ENCODE measurements around the gene KERA.
A peak's percentile ranks its signal among the peaks of the same experiment; 100 is the strongest.
"Not testable (repeated sequence)": the region's sequence is repeated elsewhere in the genome, so short reads cannot be mapped to it uniquely, and the experiment has no call there.

Gene KERA

DNA sequence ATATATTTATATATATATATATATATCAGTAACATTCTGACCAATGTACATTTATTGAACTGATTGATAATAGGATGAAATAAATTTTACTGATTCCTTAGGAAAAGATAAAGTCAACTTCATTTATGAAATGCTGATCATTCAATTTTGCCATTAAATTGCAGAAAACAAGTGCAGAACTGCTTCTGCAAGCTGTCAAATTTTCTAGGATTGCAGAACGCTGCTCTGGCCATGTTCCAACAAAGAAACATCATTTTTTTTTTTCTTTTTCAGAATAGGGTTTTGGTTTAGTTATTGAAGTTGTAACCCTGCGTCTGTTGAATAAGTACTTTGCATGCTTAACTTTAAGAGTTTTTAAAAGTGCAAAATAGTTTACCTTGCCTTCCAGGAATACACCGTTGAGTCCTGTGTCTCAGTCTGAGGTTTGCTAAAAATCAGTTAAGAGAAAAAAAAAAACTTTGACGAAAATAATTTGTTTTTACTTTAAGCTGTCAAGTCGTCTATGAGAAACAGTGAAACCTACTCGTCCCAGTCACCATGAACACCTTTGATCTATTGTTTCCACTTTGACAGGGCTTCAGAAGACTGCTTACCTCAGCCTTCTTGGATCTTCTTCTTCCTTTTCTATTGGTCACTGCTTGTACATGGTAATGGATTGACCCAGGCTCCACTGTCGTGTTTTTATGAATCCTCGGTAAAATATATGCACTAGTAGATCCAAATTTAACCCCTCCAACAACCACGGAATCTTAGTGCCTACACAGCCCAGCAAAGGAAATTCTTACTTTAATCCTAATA is at the start of gene KERA:
Gene KERA, minus strand, starts transcription at position 657 of the 798 bp plus-strand sequence. CDS start 1,743 bp downstream, outside the sequence.
- no peak for DNase-seq

- no peak for DNase-seq
These were observed 48.5 kb upstream of the KERA start for GRCh38 chr12:91106283-91106682.

DNA sequence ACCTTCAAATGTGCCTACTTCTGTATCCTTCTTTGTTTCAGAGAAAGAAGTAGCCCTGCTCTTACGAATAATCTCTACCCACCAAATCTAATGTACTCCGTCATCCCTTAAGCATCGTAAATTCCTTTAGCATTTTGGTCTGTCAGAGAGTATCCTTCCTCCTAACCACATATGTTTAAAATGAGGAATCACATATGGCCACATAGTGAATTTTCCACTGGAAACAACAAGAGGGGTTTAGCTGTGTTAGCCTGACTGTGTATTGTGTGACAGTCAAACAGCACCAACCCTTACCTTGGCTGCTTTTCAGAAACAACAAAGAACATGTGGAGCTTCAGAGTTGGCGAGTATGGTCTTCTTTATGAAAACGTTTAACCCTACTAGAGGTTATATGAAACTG is 48.0 kb upstream of the KERA start:
- no peak for DNase-seq

GRCh38 chr12:91104812-91105466 is 47.1 kb upstream of the KERA start:
- DNase-seq: no peak

DNA sequence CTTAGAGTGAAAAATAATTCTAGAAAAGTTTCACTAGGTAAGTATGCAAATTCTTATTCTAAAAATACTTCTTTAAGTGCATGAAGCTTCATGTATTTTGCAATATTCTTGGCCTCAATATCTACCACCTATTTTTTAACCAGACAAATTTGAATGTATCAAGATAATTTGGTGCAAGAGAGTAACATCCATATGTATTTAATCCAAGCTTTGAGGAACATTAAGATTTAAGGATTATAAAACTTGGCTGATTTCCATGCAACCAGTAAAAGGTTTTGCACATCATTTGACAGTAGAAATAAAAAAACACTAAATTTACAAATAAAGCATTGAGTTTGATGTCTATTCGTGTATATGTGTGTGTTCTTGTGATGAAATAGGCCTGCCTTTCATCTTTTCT is 45.8 kb upstream of the KERA start:
- DNase-seq: no peak

- DNase-seq: no peak
These were observed 45.3 kb upstream of the KERA start for GRCh38 chr12:91103101-91103500.

DNA sequence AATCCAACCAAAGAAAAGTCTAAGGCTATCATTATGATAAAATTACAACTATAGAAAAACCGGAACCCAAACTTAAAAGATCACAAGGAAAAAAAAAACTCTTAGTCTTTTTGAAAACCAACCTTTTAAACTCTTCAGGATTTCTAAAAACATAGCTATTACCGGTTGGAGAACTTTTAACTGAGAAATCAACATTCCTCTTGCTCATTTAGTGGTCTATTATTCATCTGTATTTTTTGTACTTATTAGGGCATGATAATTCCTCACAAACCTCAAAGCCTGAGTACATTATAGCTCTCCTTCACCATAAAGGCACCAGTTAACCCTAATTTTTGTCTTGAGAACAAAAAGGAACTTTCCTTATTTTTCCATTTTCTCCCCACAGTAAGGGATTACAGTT is 43.1 kb upstream of the KERA start:
- no peak for DNase-seq

DNA sequence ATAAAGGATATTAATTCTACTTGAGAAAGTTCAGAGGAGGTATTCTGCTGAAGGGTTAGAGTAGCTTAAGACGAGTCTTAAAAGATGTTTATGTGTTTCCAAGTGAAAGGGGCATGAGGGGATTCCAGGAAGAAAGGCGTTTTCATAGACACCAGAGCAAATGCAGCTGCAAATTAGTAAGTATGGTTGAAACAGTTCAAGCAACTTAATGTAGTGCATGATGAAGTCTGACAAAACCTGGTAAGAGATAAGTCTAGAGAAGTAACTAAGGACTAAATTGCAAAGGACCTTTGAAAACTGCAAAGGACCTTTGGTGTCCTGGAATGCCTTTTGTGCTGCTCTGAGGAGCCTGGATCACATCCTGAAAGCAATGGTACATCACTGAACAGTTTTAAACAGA is 42.0 kb upstream of the KERA start:
- no peak for DNase-seq

DNA sequence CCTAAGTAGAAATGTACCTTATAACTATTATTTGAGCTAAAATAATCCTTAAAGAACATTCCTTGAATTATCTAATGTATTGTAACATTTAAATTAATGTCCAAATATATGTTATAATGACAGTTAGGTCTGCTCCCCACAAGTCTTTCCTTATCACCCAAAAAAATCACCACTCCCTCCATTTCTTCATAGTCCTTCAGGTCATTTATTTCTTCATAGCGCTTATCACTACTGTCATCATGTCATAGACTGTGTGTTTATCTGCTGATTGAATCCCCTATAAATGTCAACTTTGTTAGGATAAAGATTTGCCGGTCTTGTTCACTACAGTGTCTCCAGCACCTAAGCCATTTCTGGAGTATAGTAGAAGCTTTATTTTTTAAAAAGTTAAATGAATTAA is 41.5 kb upstream of the KERA start:
- DNase-seq: no peak

GRCh38 chr12:91098941-91099340 is 41.1 kb upstream of the KERA start:
- DNase-seq: no peak

DNA sequence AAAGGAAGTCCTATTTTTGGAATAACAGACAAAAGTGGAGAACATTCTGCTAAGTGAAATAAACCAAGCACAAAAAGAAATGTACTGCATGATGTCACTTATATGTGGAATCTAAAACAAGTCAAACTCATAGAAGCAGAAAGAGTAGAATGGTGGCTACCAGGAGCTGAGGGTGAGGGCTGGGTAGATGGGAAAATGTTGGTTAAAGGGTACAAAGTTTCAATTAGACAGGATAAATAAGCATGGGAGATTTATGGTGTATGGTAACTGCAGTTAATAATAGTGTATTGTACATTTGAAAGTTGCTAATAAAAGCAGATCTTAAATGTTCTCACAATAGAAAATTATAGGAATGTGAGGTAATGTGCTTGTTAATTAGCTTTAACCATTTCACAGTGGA is 40.6 kb upstream of the KERA start:
- no peak for DNase-seq

DNA sequence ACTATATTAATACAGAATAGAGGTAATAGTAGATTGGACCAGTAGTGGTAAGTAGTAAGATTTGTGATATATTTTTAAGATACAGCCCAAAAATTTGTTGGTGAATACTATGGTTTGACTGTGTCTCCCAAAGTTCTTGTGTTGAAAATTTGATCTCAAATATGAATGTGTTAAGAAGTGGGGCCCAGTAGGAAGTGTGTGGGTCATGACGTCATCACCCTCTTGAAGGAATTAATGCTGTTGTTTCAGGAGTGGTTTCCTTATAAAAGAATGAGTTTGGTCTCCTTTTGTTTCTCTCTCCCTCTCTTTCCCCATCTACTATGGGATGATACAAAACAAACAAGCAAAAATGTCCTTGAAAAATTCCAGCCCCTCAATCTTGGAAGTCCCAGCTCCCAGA is 37.1 kb upstream of the KERA start:
- DNase-seq: no peak

- no peak for DNase-seq
These were observed 36.3 kb upstream of the KERA start for GRCh38 chr12:91094032-91094662.

DNA sequence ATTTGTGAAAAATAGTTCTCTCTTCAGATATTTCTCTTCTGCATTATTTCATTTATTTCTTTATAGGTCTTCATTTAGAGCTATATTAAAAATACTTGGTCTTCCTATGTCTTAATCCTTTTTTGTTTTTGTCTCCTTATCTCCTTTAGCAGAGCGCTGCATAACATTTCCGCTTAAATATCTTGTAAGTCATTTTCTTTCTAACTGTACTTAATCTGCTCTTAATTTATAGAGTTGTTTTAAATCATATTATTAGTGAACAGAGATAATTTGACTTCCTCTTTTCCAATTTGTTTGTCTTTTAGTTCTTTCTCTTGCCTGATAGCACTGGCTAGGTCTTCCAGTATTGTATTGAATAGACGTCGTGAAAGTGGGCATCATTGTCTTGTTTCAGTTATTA is 35.5 kb upstream of the KERA start:
- DNase-seq: no peak

- DNase-seq: no peak
These were observed 34.3 kb upstream of the KERA start for GRCh38 chr12:91091916-91092715.

- DNase-seq: not testable (repeated sequence)
These were observed 32.1 kb upstream of the KERA start for GRCh38 chr12:91089953-91090352.

GRCh38 chr12:91080041-91080440 is 22.2 kb upstream of the KERA start:
- no peak for DNase-seq

GRCh38 chr12:91078501-91078900 is 20.7 kb upstream of the KERA start:
- DNase-seq: no peak

DNA sequence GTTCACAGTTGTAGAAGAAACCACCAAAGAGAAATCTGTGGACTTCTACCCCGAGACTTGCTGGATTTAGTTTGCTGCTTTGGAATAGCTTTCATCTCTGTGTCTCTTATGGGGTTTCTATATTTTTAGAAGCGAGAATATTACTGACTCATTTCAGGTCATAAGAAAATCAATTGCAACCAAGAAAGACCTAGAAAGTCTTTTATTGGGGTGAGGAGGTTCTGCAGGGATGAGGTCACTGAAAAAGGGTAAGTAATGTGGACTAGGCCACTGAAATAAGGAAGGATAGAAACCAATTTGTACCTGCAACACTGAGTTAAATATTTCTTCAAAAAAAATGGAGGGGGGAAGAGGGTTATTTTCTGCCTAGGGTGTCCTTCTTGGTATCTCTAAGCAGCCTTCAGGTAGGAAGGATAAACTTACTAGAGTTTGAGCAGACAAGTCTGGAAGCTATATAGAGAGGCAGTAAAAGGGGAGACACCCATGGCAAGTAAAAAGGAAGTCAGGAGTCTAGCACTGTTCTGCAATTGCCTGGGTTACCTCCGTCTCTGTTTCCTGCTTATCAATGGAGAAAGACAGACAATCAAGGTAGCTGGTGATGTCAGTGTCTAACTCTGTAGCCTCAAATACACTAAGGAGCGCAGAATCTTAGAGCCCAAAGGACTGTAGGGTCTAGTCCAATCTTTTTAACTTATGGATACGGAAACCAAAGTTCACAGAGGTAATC is 19.6 kb upstream of the KERA start:
- DNase-seq: no peak

DNA sequence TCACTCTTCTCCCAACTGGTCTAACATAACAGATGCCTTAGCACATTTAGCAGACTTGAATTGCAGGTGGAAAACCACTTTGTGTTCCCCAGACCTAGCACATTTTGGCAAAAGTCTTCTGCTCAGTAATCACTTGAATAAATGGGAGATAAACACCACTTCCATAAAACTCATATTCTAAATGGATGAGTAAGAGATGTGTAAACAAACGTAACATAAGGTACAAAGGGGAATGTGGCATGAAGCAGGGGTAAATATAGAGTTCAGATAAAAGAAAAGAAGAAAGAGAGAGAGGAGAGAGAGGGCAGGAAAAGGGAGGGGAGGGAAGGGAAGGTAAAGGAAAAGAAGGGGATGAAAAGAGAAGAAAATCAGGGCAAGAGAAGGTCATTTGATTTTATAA is 17.0 kb upstream of the KERA start:
- no peak for DNase-seq

- peak; percentile 50 for DNase-seq
These were observed 16.4 kb upstream of the KERA start for GRCh38 chr12:91074154-91074709.

DNA sequence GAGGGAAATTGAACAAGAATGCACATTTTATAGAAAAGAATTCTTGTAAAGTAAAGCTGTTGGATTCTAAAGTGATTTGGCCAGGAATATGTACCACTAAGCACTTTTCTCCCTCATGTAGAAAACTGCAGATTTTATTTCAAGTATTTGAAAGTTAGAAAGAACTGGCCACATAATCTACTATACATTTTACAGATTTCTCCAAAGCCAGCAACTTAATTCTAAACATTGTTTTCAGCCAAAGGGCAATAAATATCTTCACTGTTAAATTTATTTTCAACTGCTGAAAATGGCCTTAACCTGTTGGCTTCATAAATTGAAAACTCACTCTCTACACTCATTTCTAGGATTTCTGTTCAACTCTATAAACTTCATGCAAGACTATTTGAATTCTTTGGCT is 15.6 kb upstream of the KERA start:
- no peak for DNase-seq

Data from femur (tissue), 1 donor.